Dedifferentiated amniotic fluid mesenchymal stem cell (primary cell): ENCODE results near the gene UBE2B.

Source experiments
- DNase-seq: peaks from one replicate; pipeline ENCODE4 v3.0.0-alpha.2; 2016; ENCODE audit errors: extremely low spot score

The UBE2B gene

DNA sequence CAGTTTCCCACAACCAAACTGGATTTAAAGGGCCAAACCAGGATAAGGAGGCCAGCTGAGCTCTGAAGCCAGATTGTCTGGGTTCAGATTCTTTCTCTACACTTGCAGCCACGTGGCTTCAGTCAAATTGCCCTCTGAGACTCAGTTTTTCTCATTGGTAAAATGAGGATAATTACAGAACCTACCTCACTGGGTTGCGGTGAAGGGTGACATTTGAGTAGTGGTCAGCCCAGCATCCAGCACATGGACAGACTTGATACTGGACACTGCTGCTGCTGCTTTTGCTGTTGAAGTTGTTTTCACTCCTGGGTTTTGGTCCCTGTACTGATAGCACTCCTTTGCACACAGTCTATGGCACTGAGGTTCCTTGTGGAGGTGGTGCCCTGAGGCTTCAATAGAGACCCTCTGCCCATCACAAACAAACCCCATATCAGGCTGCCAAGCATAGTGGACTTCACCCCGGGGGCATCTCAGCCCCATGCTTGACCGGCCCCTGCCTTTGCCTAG is 66.0 kb downstream of the UBE2B start:
- no peak for DNase-seq

DNA sequence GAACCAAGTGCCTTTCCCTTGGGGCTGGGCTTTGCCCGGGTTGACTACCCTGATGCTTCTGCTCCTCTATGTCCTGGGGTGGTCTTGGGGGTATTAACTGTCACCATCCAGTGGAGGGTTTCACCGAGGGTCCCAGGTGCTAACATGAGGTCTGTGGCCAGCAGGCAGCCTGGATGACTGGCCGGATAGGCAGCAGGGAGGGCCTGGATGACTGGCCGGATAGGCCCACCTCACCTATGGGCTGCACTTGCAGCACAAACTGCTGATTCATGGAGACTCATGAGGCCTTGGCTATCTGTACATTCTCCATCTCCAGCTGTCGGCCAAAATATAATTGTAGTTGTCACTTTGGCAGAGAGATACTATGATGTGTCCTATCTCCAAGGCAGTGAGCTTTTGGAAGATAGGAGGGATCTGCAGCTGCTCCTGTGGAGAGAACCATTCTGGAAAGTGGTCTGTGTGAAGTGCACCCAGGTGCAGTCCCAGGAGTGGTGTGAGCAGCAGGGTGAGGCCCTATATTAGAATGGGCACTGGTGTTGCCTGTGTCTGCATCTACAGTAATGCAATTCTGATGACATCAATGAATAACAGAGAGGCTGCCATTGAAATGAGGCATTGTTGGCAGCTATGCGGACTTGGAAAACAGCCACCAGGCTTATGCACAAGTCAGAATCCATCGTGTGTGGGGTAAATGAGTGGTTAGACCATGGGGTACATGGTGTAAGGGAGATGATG is 66.6 kb downstream of the UBE2B start:
- peak; percentile 80 for DNase-seq

DNA sequence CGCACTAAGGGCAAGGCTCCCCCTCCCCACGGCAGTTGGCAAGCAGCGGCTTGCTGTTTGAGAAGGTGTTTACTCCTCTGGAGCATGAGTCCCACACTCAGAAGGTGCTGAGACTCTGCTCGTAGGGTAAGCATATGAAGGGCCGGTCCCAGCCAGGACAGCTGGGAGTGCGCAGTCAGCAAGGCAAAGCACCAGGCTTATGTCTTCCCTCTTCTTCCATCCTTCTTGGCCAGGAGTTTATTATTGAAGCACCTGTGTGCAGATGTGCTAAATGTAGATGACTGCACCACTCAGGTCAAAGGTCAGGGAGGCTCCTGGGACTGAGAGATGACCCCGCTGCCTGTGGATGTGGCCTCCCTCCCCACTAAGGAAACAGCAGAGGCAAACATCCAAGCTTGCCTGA is 67.4 kb downstream of the UBE2B start:
- DNase-seq: no peak

- peak; percentile 90 for DNase-seq
These were observed 67.9 kb downstream of the UBE2B start for GRCh38 chr5:134439210-134439654.

GRCh38 chr5:134440201-134440755 is 68.9 kb downstream of the UBE2B start:
- no peak for DNase-seq
